ENCODE measurements around the gene TRPM5. TPM values are rescaled to one million over a fixed set of nuclear protein-coding genes. Genes with fewer than 3 reads are reported as not detected.

TRPM5 gene
- total RNA-seq, 1 donor from 2014 or later, result not detected

- TF ChIP-seq CTCF (IDR thresholded peaks at IDR 0.05; ENCODE audit: insufficient read depth, low read depth, low read length), result no peak
- no peak for TF ChIP-seq EZH2 (IDR thresholded peaks at IDR 0.05; ENCODE audit: insufficient read depth, low read length)
- Mint-ChIP-seq H3K4me1 (ENCODE audit: low read depth, unreplicated experiment) (peaks cover 10% of the 10 kb centered on the region), H3K36me3 (ENCODE audit: low read depth, unreplicated experiment) (peaks cover 4% of the 10 kb centered on the region), H3K27me3 (ENCODE audit: low read depth, unreplicated experiment) (no peaks in the 10 kb centered on the region), H3K27ac (ENCODE audit: unreplicated experiment) (no peak overlapping the region), H3K9me3 (ENCODE audit: unreplicated experiment) (no peaks in the 10 kb centered on the region), H3K4me3 (ENCODE audit: unreplicated experiment) (no peak overlapping the region)
- Histone ChIP-seq H2AFZ (ENCODE audit: low read depth, low read length) (no peak overlapping the region), H3K9ac (ENCODE audit: low read length) (no peak overlapping the region), H3K9me3 (ENCODE audit: insufficient read depth, low read depth, low read length) (no peaks in the 10 kb centered on the region), H3K4me3 (ENCODE audit: insufficient read depth, low read depth, low read length) (no peak overlapping the region), H3K36me3 (ENCODE audit: insufficient read depth, low read length) (peaks cover 6% of the 10 kb centered on the region), H3K4me1 (ENCODE audit: insufficient read depth, low read length) (peaks cover 16% of the 10 kb centered on the region), H3K4me2 (ENCODE audit: low read length) (no peak overlapping the region), H3K79me2 (ENCODE audit: insufficient read depth, low read length) (peaks cover 59% of the 10 kb centered on the region), H3K27ac (ENCODE audit: low read depth, low read length) (no peak overlapping the region), H4K20me1 (ENCODE audit: insufficient read depth, low read length) (peaks cover 42% of the 10 kb centered on the region), H3K27me3 (ENCODE audit: insufficient read depth, low read length) (no peaks in the 10 kb centered on the region)
- no peak for DNase-seq (ENCODE audit: low read depth)
- FAIRE-seq, result no peak
Observed at GRCh38 chr11:2394818-2395105, 49.6 kb downstream of the TRPM5 start.

Other genes starting within 250 kb of the TRPM5 start
- not detected in 2 replicates for gene ASCL2, start 173.9 kb downstream of the TRPM5 start, total RNA-seq
- gene C11orf21, start 142.6 kb downstream of the TRPM5 start, total RNA-seq, result not detected in 2 replicates
- not detected in 2 replicates for gene TSPAN32, start 142.5 kb downstream of the TRPM5 start, total RNA-seq
- gene CD81, start 67.2 kb downstream of the TRPM5 start, total RNA-seq, result 625 and 648 TPM in 2 replicates
- 60.9 and 70.0 TPM in 2 replicates for gene TSSC4, start 43.8 kb downstream of the TRPM5 start, total RNA-seq
- gene KCNQ1, start 494 bp upstream of the TRPM5 start, total RNA-seq, result 0.31 TPM in 1 of 2 replicates, not detected in the other

All from astrocyte (in vitro differentiated cells and primary cell).